SJCRH30 (cell line): ENCODE measurements around the gene HSPB6. TPM values are rescaled to one million over a fixed set of nuclear protein-coding genes. Genes with fewer than 3 reads are reported as not detected.

Source experiments
- DNase-seq, 2 experiments: peaks; one replicate each; pipeline ENCODE4 v3.0.0-alpha.2; 2015 to 2020
- H3K27ac ChIP-seq: fragments of 250-450 bp; sonication (Bioruptor Pico); 2 replicates; pipeline ENCODE4 v1.5.1; 2020; ENCODE audit warnings: mild to moderate bottlenecking, moderate library complexity
- H3K27me3 ChIP-seq: fragments of 250-450 bp; sonication (Bioruptor Pico); 2 replicates; pipeline ENCODE4 v1.5.1; 2020; ENCODE audit warnings: mild to moderate bottlenecking, moderate library complexity
- H3K36me3 ChIP-seq: fragments of 250-450 bp; sonication (Bioruptor Pico); 2 replicates; pipeline ENCODE4 v1.5.1; 2020; ENCODE audit warnings: mild to moderate bottlenecking, moderate library complexity
- H3K4me1 ChIP-seq: fragments of 250-450 bp; sonication (Bioruptor Pico); 2 replicates; pipeline ENCODE4 v1.5.1; 2020; ENCODE audit warnings: mild to moderate bottlenecking, moderate library complexity
- H3K4me3 ChIP-seq: fragments of 250-450 bp; sonication (Bioruptor Pico); 2 replicates; pipeline ENCODE4 v1.5.1; 2020; ENCODE audit warnings: mild to moderate bottlenecking, moderate library complexity
- H3K9me3 ChIP-seq: fragments of 250-450 bp; sonication (Bioruptor Pico); replicated peaks from 2 replicates; pipeline ENCODE4 v1.5.1; 2020; ENCODE audit warnings: mild to moderate bottlenecking, moderate library complexity
- total RNA-seq: library from RNA; depleted of rRNA; stranded (reverse); fragments of >200 nt; shearing (Covaris generic); gene quantifications from 2 replicates; pipeline ENCODE4 v1.2.3, GENCODE V29; 2014

HSPB6 gene
- total RNA-seq, 1 experiment from 2014 or later: not detected

DNA sequence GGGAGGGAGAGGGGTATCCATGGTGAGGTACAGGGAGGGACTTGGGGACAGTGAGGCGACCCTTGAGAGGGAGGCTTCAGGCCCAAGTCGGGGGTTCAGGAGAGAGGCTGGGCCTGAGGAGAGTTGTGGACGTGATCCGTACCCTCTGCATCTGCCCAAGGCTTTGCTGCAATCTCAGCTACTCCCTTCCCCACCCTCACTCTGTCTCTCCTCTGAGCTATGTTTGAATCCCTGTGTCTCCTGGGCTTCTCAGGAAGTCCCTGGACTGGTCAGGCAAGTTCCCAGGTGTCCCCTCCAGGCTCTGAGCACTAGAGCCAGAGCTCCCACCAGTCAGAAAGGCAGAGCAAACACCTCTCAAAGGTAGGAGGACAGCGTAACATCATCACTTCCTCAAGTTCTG, 6.7 kb downstream of the HSPB6 start:
- H3K9me3 ChIP-seq: no peaks in the 10 kb centered on the region
- DNase-seq: no peak
- H3K4me1 ChIP-seq: 0 out of 2 replicates have a peak, but pooled peaks cover 5% of the 10 kb centered on the region
- no peaks in the 10 kb centered on the region for H3K27me3 ChIP-seq
- H3K36me3 ChIP-seq: peaks cover 5% of the 10 kb centered on the region; the same call in 1 of the 2 replicates
- no peak overlapping the region for H3K27ac ChIP-seq
- H3K4me3 ChIP-seq: no peak overlapping the region

DNA sequence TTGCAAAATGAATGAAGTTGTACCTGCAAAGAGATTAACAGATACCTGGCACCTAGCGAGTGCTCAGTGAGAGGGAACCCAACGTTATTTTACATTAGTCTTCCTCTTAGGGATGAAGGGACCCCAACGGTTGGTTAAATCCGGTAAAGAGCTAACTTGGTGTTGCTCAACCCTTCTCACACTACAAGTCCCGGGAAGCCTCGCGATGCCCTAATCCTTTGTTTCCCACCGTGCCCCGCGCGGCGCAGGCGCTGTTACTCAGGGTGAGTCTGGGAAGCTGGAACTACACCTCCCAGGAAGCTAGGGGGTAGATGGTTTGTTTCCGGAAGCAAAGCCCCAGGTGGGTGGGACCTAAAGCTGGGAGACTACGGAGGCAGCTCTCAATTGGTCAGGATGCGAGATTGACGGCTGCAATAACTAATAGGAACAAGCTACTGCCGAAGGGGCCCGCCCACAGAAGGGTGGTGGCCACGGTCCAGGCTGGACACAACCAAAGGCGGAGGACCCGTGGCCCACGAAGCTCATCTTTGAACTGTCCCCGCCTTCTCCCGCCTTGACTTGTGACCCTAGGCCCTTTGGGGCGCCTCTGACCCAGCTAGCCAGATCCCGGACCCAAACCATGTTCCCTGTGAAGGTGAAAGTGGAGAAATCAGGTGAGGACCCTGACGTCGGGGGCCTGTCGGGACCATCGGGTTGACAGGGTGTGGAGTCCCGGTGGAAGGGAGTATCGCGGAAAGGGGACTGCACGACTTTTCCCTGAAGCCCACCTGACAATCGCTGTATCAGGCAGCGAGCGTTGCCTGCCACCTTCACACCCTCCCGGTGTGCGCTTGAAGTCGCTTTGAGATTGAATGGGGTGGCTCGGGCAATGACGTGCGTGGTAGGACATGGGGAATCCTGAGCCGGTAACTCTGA, 8.5 kb downstream of the HSPB6 start, which contains the start of gene LIN37:
Gene LIN37 (plus strand): TSS at position 471 of the 915 bp plus-strand sequence. CDS start 149 bp downstream, at position 620.
- Histone ChIP-seq H3K4me3 (peak within 1 kb of the TSS; percentile 79), H3K9me3 (no peaks in the 10 kb centered on the region), H3K27me3 (no peaks in the 10 kb centered on the region), H3K36me3 (no peaks in the 10 kb centered on the region), H3K4me1 (0 out of 2 replicates have a peak, but pooled peaks cover 5% of the 10 kb centered on the region), H3K27ac (no peak within 1 kb of the TSS)
- peak; percentile 99 to 100 for DNase-seq

DNA sequence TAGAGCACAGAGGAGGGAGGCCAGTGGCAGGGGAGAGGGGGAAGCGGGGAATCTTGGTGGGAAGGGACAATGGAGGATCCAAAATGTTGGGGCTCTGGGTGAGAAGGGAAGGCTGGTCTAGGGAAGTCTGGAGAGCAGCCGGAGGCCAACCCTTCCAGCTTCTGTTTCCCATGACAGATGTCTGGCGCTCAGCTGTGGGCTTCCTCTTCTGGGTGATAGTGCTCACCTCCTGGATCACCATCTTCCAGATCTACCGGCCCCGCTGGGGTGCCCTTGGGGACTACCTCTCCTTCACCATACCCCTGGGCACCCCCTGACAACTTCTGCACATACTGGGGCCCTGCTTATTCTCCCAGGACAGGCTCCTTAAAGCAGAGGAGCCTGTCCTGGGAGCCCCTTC, 10.3 kb downstream of the HSPB6 start:
- Histone ChIP-seq H3K9me3 (no peaks in the 10 kb centered on the region), H3K4me1 (0 out of 2 replicates have a peak, but pooled peaks cover 5% of the 10 kb centered on the region), H3K27me3 (no peaks in the 10 kb centered on the region), H3K4me3 (no peak overlapping the region), H3K36me3 (no peaks in the 10 kb centered on the region), H3K27ac (no peak overlapping the region)
- DNase-seq: no peak

DNA sequence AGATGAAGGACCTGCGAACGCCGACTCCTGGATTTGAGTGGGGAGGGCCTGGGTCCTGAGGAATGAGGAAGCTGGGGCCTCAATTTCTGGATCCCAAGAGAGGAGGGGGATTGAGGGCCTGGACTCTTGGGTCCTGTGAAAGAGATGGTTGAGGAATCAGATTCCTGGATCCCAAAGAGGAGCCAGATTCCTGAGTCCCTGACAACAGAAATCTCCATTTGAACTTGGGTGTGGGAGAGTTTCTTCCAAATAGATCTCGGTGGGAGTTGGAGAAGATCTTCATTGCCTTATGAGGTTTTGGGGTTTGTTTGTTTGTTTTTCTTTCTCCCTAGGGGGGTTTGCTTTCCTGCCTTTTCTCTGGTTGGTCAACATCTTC, 10.8 kb downstream of the HSPB6 start:
- 0 out of 2 replicates have a peak, but pooled peaks cover 5% of the 10 kb centered on the region for H3K4me1 ChIP-seq
- H3K27ac ChIP-seq: no peak overlapping the region
- peak overlapping the region; percentile 74 for H3K4me3 ChIP-seq
- DNase-seq: no peak
- no peaks in the 10 kb centered on the region for H3K9me3 ChIP-seq
- no peaks in the 10 kb centered on the region for H3K27me3 ChIP-seq
- H3K36me3 ChIP-seq: no peaks in the 10 kb centered on the region

DNA sequence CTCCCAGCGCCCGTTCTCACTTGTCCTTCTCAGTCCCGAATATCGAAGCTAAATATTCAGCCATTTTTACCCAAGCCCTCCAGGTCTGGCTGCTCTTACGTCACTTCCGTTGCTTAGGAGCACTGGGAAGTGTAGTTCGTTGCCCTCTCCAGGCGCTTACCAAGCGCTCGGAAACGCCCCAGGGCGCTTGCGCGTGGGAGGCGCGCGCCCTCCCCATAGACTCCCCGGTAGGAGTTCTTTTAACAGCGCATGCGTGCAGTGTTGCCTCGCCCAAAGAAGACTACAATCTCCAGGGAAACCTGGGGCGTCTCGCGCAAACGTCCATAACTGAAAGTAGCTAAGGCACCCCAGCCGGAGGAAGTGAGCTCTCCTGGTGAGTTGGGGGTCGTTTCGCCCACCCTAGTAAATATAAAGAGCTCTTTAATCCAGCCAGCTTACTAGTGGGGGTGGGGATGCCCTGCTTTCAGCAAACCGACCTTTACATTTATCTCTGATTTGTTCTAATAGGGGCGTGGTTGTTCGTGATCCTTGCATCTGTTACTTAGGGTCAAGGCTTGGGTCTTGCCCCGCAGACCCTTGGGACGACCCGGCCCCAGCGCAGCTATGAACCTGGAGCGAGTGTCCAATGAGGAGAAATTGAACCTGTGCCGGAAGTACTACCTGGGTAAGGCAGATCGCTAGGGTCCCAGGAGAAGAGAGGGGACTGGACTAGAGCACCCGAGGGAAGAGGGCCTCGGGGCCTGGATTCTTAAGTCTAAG, 11.3 kb downstream of the HSPB6 start, which contains the start of the genes PSENEN and U2AF1L4:
Gene PSENEN (plus strand): TSS at position 324 of the 759 bp plus-strand sequence. CDS start 280 bp downstream, at position 604.
Gene U2AF1L4 (minus strand): TSS at position 91 of the 759 bp plus-strand sequence. CDS start 27 bp downstream, at position 64.
- H3K9me3 ChIP-seq: no peaks in the 10 kb centered on the region
- peak within 1 kb of the TSS; percentile 87 for H3K27ac ChIP-seq
- H3K27me3 ChIP-seq: no peaks in the 10 kb centered on the region
- H3K4me1 ChIP-seq: 0 out of 2 replicates have a peak, but pooled peaks cover 5% of the 10 kb centered on the region
- no peaks in the 10 kb centered on the region for H3K36me3 ChIP-seq
- DNase-seq: peak; percentile 98 to 100
- H3K4me3 ChIP-seq: peak within 1 kb of the TSS; percentile 74

DNA sequence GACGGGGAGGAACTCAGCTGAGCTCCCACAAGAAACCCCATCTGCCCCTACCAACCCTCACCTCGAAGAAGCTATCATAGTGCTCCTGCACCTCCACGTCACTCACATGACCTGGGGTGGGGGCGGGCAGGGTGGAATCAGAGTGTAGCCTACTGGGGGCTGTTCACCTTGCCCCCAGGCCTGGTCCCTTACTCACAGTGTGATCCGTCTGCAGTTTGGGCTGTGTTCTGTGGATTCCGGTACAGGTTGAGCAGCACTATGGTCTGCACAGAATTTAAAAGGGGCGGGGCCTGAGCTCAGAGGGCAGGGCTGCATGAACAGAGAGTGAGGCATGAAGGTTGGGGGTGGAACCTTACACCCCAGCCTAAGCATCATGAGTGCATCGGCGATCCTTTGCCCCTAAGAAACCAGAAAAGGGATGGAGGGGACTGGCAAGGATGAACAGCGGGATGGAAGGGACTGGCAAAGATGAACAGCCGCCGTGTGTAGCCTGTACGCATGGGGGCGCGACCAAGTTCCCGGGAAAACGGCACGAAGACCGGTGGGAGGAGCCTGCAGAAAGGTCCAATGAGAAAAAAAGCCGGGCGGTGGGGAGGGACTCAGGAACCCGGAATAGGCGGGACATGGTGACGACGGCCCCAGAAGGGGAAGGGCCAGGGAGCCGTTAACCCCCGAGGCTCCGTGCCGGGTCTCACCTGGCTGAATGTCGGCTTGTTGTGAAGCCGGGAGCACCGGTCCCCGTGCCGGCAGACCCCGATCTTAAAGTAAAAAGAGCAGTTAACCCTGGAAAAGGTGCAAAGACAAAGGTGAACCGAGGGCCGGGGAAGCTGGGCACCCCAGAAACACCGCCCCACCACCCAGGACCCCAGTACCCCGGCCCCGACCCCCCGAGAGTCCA, 12.2 kb downstream of the HSPB6 start:
- Histone ChIP-seq H3K27me3 (no peaks in the 10 kb centered on the region), H3K9me3 (no peaks in the 10 kb centered on the region), H3K27ac (peak overlapping the region; percentile 87), H3K36me3 (no peaks in the 10 kb centered on the region), H3K4me1 (0 out of 2 replicates have a peak, but pooled peaks cover 5% of the 10 kb centered on the region), H3K4me3 (peak overlapping the region; percentile 74)
- DNase-seq: peak; percentile 98 to 99

DNA sequence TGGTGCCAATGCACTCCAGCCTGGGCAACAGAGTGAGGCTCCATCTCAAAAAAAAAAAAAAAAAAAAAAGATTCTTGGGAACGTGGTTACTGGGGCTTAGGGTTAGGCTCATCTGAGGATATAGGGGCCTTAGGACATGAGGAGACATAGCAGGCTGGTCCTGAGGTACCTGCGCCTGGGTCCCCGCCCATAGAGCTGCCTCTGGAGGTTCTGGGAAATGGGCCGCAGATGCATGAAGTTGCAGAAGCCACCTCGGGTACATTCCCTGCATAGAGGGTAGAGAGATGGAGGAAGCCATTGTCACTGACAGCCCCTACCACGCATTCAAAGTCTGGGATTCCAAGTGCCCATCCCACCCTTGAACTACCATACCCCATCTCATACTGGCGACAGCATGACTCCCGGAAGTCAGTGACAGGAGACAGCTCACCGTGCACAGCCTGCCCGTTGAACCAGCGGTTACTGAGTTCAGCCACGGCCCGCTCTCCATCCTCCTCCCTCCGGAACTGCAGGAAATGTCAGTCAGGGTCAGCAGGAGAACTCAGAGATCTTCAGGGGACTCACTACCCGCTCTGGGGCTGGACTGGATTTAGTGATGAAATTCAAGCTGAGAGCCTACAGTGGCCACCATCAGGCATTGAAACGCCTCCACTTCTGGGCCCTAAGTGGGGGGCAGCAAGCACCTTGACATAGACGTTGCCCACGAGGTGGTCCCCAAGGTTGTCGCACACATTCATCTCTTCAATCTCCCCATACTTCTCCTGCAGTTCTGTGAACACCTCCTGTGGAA, 13.0 kb downstream of the HSPB6 start:
- Histone ChIP-seq H3K27ac (no peak overlapping the region), H3K4me3 (no peak overlapping the region), H3K9me3 (no peaks in the 10 kb centered on the region), H3K36me3 (peaks cover under 1% of the 10 kb centered on the region; the same call in 1 of the 2 replicates), H3K27me3 (no peaks in the 10 kb centered on the region), H3K4me1 (0 out of 2 replicates have a peak, but pooled peaks cover 2% of the 10 kb centered on the region)
- no peak for DNase-seq

DNA sequence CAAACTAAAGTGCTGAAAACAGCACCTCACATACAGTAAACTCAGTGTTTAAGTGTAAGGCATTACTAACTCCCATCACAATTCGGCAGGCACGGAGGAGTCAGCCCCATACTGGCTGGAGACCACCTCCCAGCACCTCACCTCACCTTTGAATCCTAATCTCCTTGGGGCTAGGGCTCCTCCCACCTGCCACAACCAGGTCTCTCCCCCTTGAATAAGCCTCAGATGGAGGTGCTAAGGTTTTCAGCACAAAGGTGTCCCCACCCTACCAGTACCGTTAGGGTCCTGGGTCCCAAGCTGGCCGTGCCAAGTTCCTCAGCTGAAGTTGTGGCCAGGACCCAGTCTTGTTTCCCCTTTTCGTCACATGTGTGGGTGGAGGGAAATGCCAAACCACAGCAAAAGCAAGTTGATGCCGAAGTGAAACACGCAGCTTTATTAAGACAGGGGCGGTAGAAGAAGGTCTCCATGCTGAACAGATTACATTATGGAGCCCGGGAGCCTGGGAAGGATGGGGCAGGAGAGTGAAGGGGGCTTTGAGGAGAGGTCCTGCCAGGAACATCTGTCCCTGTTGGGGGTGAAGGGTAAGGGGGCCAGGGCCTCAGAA, 14.6 kb downstream of the HSPB6 start, which contains the start of gene IGFLR1:
Gene IGFLR1 (minus strand): TSS at position 332 of the 604 bp plus-strand sequence. CDS start 1,272 bp downstream, outside the sequence.
- Histone ChIP-seq H3K27me3 (no peaks in the 10 kb centered on the region), H3K4me1 (0 out of 2 replicates have a peak, but pooled peaks cover 2% of the 10 kb centered on the region), H3K27ac (peak within 1 kb of the TSS; percentile 63; the same call in 1 of the 2 replicates)

DNA sequence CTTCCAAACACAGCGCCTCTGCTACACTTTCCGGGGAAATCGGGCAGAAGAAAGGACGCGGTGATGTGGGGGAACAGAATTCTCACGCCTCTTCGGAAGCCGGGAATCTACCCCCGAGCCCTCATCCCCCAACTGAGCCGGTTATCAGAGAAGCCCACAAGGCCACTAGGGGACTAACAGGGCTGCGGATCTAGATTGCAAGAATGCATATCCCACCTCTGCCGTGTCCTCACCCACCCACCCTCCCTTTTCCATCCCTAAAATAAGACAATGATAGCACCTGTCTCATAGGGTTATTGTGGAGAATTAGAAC, 15.7 kb downstream of the HSPB6 start:
- Histone ChIP-seq H3K4me1 (0 out of 2 replicates have a peak, but pooled peaks cover under 1% of the 10 kb centered on the region), H3K9me3 (no peaks in the 10 kb centered on the region), H3K27me3 (no peaks in the 10 kb centered on the region), H3K4me3 (peak overlapping the region; percentile 63), H3K27ac (peak overlapping the region; percentile 63), H3K36me3 (peaks cover 13% of the 10 kb centered on the region; the same call in 1 of the 2 replicates)
- DNase-seq: no peak

More for the DNA sequence above, 14.6 kb downstream of the HSPB6 start, which contains the start of gene IGFLR1:
- DNase-seq: no peak
- Histone ChIP-seq H3K4me3 (peak within 1 kb of the TSS; percentile 63), H3K36me3 (peaks cover 6% of the 10 kb centered on the region; the same call in 1 of the 2 replicates), H3K9me3 (no peaks in the 10 kb centered on the region)

DNA sequence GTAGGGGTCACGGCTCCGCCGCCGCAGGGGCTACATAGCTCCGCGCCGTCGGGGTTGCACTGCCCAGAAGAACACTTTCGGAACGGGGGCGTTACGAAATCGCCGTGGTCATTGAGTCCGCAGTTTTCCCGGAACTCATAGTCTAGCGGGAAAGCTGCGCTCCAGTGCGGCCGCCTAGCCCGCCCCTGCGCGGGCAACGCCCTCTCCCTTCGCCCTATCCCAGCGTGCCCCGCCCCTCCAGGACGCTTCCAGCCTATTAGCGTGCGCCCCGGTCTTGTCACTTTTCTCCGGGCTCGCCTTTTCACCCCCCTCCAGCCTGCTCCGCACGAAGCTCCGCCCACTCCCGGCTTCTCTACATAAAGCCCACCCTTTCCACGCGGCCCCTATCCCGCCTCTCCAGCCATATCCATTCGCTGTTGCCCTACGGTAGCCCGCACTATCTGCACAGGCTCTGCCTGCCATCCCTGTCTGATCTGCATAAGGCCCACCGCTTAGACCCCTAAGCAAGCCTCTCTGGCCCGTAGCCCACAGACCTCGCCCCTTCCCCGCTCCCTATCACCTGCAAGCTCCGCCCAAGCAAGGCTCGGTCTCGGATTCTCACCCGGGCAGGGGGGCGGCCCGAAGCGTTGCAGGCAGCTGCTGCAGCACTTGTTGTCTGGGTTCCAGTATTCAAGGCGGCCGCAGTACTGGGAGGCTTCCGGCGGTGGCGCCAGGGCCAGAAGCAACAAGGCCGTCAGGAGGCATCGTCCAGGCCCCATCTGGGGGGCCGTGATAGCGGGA, 16.2 kb downstream of the HSPB6 start:
- Histone ChIP-seq H3K27me3 (no peaks in the 10 kb centered on the region), H3K4me3 (peak overlapping the region; percentile 63), H3K36me3 (peaks cover 16% of the 10 kb centered on the region), H3K27ac (peak overlapping the region; percentile 63), H3K4me1 (no peaks in the 10 kb centered on the region), H3K9me3 (no peaks in the 10 kb centered on the region)
- DNase-seq: peak; percentile 99

DNA sequence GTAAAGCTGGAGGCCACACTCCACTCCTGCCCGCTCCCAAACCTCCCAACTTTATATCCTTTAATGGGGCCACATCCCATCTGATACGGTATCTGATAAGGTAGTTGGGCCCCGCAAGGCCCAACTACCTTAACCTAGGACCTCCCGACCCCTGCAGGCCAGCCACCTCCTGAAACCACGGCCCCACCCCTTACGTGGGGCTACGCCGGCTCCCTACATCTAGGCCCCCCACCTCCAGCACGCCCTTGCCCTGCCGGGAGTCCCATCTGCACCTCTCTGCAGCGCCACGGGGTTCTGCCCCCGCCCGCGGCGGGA, 16.8 kb downstream of the HSPB6 start:
- Histone ChIP-seq H3K27me3 (no peaks in the 10 kb centered on the region), H3K36me3 (peaks cover 20% of the 10 kb centered on the region), H3K27ac (no peak overlapping the region; the same call in 1 of the 2 replicates), H3K4me3 (peak overlapping the region; percentile 63), H3K9me3 (no peaks in the 10 kb centered on the region), H3K4me1 (no peaks in the 10 kb centered on the region)
- no peak for DNase-seq
